PC-9 (cell line): ENCODE results near the gene OTUD7B. TPM values are rescaled to one million over a fixed set of nuclear protein-coding genes. Genes with fewer than 3 reads are reported as not detected.

Experiments
- BruUV-seq: library from RNA; stranded (reverse); fragments of 400-500 nt; replicated peaks from 2 replicates; lab custom pipeline; 2021; lab: Mats Ljungman, UMichigan
- CTCF ChIA-PET: fragments of 300-600 bp; sonication (Branson Sonifier 250); formaldehyde crosslinking; loops from one replicate; lab custom pipeline; 2022; ENCODE audit warnings: antibody characterized with exemption; lab: Charles Lee
- POLR2A ChIA-PET: fragments of 300-600 bp; sonication (Branson Sonifier 250); formaldehyde crosslinking; loops from one replicate; lab custom pipeline; 2022; ENCODE audit warnings: antibody characterized with exemption; ENCODE audit not compliant: unreplicated experiment; lab: Charles Lee
- DNase-seq, 2 experiments: peaks; one replicate each; pipeline versions ENCODE4 v3.0.0 to v3.0.0-alpha.2; 2015 to 2022; ENCODE audit warnings: mixed read lengths in 1 of 2
- H2AFZ ChIP-seq: fragments of 200-600 bp; sonication (generic); 2 replicates; pipeline ENCODE4 v1.8.1; 2017; ENCODE audit warnings: antibody characterized with exemption
- H3F3A ChIP-seq: fragments of 200-600 bp; sonication (generic); 2 replicates; pipeline ENCODE4 v1.8.1; 2017; ENCODE audit warnings: antibody characterized with exemption, mild to moderate bottlenecking, low read depth; ENCODE audit not compliant: insufficient read depth
- H3K27ac ChIP-seq: fragments of 200-600 bp; sonication (generic); 2 replicates; pipeline ENCODE4 v1.6.1; 2016; ENCODE audit warnings: mixed run types
- H3K27me3 ChIP-seq: fragments of 200-600 bp; sonication (generic); 2 replicates; pipeline ENCODE4 v1.6.1; 2016; ENCODE audit warnings: low read depth, mixed run types; ENCODE audit not compliant: insufficient read depth
- H3K36me3 ChIP-seq: fragments of 200-600 bp; sonication (generic); 2 replicates; pipeline ENCODE4 v1.6.1; 2016; ENCODE audit warnings: low read depth, mixed run types
- H3K4me1 ChIP-seq: fragments of 200-600 bp; sonication (generic); replicated peaks from 2 replicates; pipeline ENCODE4 v1.6.1; 2016; ENCODE audit warnings: mixed run types; ENCODE audit not compliant: insufficient read depth
- H3K4me2 ChIP-seq: fragments of 200-600 bp; sonication (generic); 2 replicates; pipeline ENCODE4 v1.6.1; 2017; ENCODE audit warnings: mixed run types
- H3K4me3 ChIP-seq: fragments of 200-600 bp; sonication (generic); 2 replicates; pipeline ENCODE4 v1.6.1; 2016; ENCODE audit warnings: mixed run types
- H3K79me2 ChIP-seq: fragments of 200-600 bp; sonication (generic); 2 replicates; pipeline ENCODE4 v1.6.1; 2017; ENCODE audit warnings: low read depth, mixed run types
- H3K9me2 ChIP-seq: fragments of 200-600 bp; sonication (generic); 2 replicates; pipeline ENCODE4 v1.8.1; 2017; ENCODE audit warnings: mild to moderate bottlenecking; ENCODE audit not compliant: insufficient read depth
- H3K9me3 ChIP-seq: fragments of 200-600 bp; sonication (generic); 2 replicates; pipeline ENCODE4 v1.8.1; 2016; ENCODE audit warnings: low read depth; ENCODE audit not compliant: insufficient read depth
- H4K20me1 ChIP-seq: fragments of 200-600 bp; sonication (generic); 2 replicates; pipeline ENCODE4 v1.8.1; 2017; ENCODE audit not compliant: insufficient read depth
- EZH2 ChIP-seq: fragments of 200-600 bp; sonication (generic); IDR thresholded peaks from 2 replicates; pipeline ENCODE4 v1.8.0; 2017; ENCODE audit warnings: antibody characterized with exemption, low read depth
- intact Hi-C: fragments of 100-400 bp; cut with micrococcal nuclease; formaldehyde crosslinking; loops from one replicate; pipeline ENCODE4 v1.10.0; 2022; ENCODE audit not compliant: unreplicated experiment
- total RNA-seq: library from RNA; stranded (reverse); gene quantifications from 2 replicates; pipeline ENCODE4 v1.2.3, GENCODE V29; 2021
- TF ChIP-seq, protein P1 (sequence below): fragments of 200-600 bp; sonication (generic); conservative IDR thresholded peaks from 2 replicates; pipeline ENCODE4 v1.6.1; 2017; ENCODE audit warnings: mixed run types, antibody characterized with exemption, mild to moderate bottlenecking, moderate library complexity

Gene OTUD7B
- total RNA-seq, 1 experiment from 2014 or later: 30.2 TPM

DNA sequence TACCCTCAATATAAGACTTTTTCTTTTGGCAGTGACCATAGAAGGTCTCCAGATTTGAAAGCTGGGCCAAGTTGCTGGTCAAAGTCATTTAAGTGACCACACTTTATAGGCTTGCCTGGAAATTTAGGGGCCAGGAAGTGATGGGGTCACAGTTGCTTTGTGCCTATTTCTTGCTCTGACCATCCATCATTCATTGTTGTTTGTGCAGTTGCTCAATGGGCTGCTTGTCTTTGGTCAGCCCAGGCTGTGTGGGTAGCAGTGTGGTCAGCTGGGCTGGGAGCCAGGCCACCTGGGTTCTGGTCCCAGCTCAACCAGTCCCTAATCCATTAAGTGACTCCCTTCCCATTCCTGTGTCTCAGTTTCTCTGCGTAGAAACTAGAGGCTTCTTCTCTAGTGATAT, 2.1 kb upstream of the OTUD7B start:
- POLR2A ChIA-PET: no interaction called here
- CTCF ChIA-PET: no interaction called here
- intact Hi-C loops: loop anchor here (5.0 kb wide), 1 partner anchor 55 kb away; the partner anchor contains the start of gene VPS45

GRCh38 chr1:150009604-150010392, 728 bp downstream of the OTUD7B start:
- intact Hi-C loops: loop anchor here (1.0 to 5.0 kb wide), 3 partner anchors 41 to 71 kb away; partner anchors contain the start of gene VPS45
- H3K79me2 ChIP-seq: peaks cover 55% of the 10 kb centered on the region
- H3K4me1 ChIP-seq: peaks cover 59% of the 10 kb centered on the region
- H3K27me3 ChIP-seq: no peaks in the 10 kb centered on the region
- no peak for TF ChIP-seq EZH2
- TF ChIP-seq, protein P1, sequence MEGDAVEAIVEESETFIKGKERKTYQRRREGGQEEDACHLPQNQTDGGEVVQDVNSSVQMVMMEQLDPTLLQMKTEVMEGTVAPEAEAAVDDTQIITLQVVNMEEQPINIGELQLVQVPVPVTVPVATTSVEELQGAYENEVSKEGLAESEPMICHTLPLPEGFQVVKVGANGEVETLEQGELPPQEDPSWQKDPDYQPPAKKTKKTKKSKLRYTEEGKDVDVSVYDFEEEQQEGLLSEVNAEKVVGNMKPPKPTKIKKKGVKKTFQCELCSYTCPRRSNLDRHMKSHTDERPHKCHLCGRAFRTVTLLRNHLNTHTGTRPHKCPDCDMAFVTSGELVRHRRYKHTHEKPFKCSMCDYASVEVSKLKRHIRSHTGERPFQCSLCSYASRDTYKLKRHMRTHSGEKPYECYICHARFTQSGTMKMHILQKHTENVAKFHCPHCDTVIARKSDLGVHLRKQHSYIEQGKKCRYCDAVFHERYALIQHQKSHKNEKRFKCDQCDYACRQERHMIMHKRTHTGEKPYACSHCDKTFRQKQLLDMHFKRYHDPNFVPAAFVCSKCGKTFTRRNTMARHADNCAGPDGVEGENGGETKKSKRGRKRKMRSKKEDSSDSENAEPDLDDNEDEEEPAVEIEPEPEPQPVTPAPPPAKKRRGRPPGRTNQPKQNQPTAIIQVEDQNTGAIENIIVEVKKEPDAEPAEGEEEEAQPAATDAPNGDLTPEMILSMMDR: no peak
- peak overlapping the region; percentile 98 for H3K4me3 ChIP-seq
- ChIA-PET CTCF (no interaction called here), POLR2A (interaction anchor here (0.6 to 1.8 kb wide), 3 partner anchors 10 to 123 kb away, joined by 3 to 11 read pairs (median 3); a partner anchor contains a TSS)
- peak overlapping the region; percentile 91 for H3K27ac ChIP-seq
- H3K9me2 ChIP-seq: no peaks in the 10 kb centered on the region
- H3K9me3 ChIP-seq: no peaks in the 10 kb centered on the region
- peaks cover 23% of the 10 kb centered on the region for H3K36me3 ChIP-seq
- peak overlapping the region; percentile 94 for H2AFZ ChIP-seq
- H3K4me2 ChIP-seq: peak overlapping the region; percentile 89
- H3F3A ChIP-seq: peaks cover 37% of the 10 kb centered on the region; the same call in 1 of the 2 replicates
- peaks cover 5% of the 10 kb centered on the region; the same call in 1 of the 2 replicates for H4K20me1 ChIP-seq
- peak; percentile 34 to 65 for DNase-seq
- BruUV-seq: TSS peak; percentile 55

More for the DNA sequence above, 2.1 kb upstream of the OTUD7B start:
- H3K27ac ChIP-seq: peak overlapping the region; percentile 21; the same call in 1 of the 2 replicates
- no peak overlapping the region for H2AFZ ChIP-seq
- no peaks in the 10 kb centered on the region for H3K9me2 ChIP-seq
- peaks cover 27% of the 10 kb centered on the region for H3K79me2 ChIP-seq
- BruUV-seq: no TSS peak
- H3K4me3 ChIP-seq: no peak overlapping the region
- H3K27me3 ChIP-seq: no peaks in the 10 kb centered on the region
- peaks cover 78% of the 10 kb centered on the region for H3K4me1 ChIP-seq
- peaks cover 54% of the 10 kb centered on the region for H3F3A ChIP-seq
- peaks cover 5% of the 10 kb centered on the region; the same call in 1 of the 2 replicates for H4K20me1 ChIP-seq
- DNase-seq: no peak
- H3K9me3 ChIP-seq: no peaks in the 10 kb centered on the region; the same call in 1 of the 2 replicates
- H3K36me3 ChIP-seq: no peaks in the 10 kb centered on the region; the same call in 1 of the 2 replicates
- H3K4me2 ChIP-seq: peak overlapping the region; percentile 20; the same call in 1 of the 2 replicates
- TF ChIP-seq, protein P1: no peak
- no peak for TF ChIP-seq EZH2

DNA sequence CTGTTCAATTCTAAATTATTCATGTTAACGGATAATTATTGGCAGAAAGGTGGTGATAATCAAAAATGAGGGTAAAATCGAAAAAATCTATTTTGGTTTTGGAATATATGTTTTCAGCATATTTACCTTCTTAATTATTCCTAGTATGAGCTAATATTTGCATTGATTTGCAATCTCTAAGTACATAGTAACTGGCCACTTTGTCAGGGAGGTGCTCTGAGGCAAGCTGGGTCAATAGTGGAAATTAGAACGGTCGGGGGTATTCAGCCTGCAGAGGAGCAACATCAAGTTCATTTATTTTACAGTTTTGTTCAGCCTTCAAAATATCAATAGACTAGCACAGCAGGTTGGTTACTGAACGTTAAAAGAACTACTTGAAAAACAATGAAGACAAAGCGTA, 1.8 kb downstream of the OTUD7B start:
- H3K27me3 ChIP-seq: no peaks in the 10 kb centered on the region
- H2AFZ ChIP-seq: no peak overlapping the region
- H3K4me1 ChIP-seq: peaks cover 52% of the 10 kb centered on the region
- no peaks in the 10 kb centered on the region for H3K9me2 ChIP-seq
- no peaks in the 10 kb centered on the region for H3K9me3 ChIP-seq
- H3K27ac ChIP-seq: peak overlapping the region; percentile 91; the same call in 1 of the 2 replicates
- ChIA-PET CTCF (no interaction called here), POLR2A (interaction anchor here (0.6 kb wide), 1 partner anchor 16 kb away, joined by 10 read pairs; no protein-coding TSS in a partner anchor)
- intact Hi-C loops: no loop called here
- peaks cover 26% of the 10 kb centered on the region for H3K36me3 ChIP-seq
- H3F3A ChIP-seq: peaks cover 37% of the 10 kb centered on the region; the same call in 1 of the 2 replicates
- peaks cover 61% of the 10 kb centered on the region for H3K79me2 ChIP-seq
- no TSS peak for BruUV-seq
- H3K4me3 ChIP-seq: peak overlapping the region; percentile 98
- H3K4me2 ChIP-seq: peak overlapping the region; percentile 89
- H4K20me1 ChIP-seq: peaks cover 5% of the 10 kb centered on the region; the same call in 1 of the 2 replicates
- TF ChIP-seq EZH2: no peak
- TF ChIP-seq, protein P1: no peak
- DNase-seq: no peak
